HEK293 (cell line): ENCODE data around the gene ITGB6.

Experiments
- CTCF ChIP-seq: fragments of 450-650 bp; formaldehyde crosslinking; IDR thresholded peaks from 2 replicates; pipeline ENCODE4 v1.5.1; 2016; ENCODE audit warnings: missing biosample characterization, missing genetic modification characterization
- REST ChIP-seq: fragments of 450-650 bp; formaldehyde crosslinking; IDR thresholded peaks from 2 replicates; pipeline ENCODE4 v1.5.1; 2016; ENCODE audit warnings: missing biosample characterization, missing genetic modification characterization
- ZBTB1 ChIP-seq: fragments of 450-650 bp; formaldehyde crosslinking; IDR thresholded peaks from 2 replicates; pipeline ENCODE4 v1.5.1; 2016; ENCODE audit warnings: missing biosample characterization, missing genetic modification characterization
- ZNF221 ChIP-seq: fragments of 450-650 bp; formaldehyde crosslinking; IDR thresholded peaks from 2 replicates; pipeline ENCODE4 v1.5.1; 2017; ENCODE audit warnings: missing biosample characterization, missing genetic modification characterization, borderline replicate concordance
- ZNF274 ChIP-seq, 2 experiments: fragments of 200-500 bp in 1 of 2; fragments of 450-650 bp in 1 of 2; sonication (Bioruptor generic) in 1 of 2; formaldehyde crosslinking in 1 of 2; IDR thresholded peaks; 2 replicates each; pipeline versions ENCODE4 v1.5.1 to v1.6.1; 2014 to 2016; ENCODE audit warnings: borderline replicate concordance in 1 of 2, inconsistent platforms in 1 of 2, low read length in 1 of 2, missing biosample characterization in 1 of 2, missing genetic modification characterization in 1 of 2
- ZNF311 ChIP-seq: fragments of 450-650 bp; formaldehyde crosslinking; IDR thresholded peaks from 2 replicates; pipeline ENCODE4 v1.5.1; 2017; ENCODE audit warnings: missing biosample characterization, missing genetic modification characterization, borderline replicate concordance
- ZSCAN18 ChIP-seq: fragments of 450-650 bp; formaldehyde crosslinking; IDR thresholded peaks from 2 replicates; pipeline ENCODE4 v1.5.1; 2016; ENCODE audit warnings: missing biosample characterization, missing genetic modification characterization

- TF ChIP-seq REST (tag by site-specific recombination): no peak
- no peak for TF ChIP-seq ZSCAN18
- TF ChIP-seq ZNF274 (IDR thresholded peaks at IDR 0.05; ENCODE audit: low read length): no peak
- no peak for TF ChIP-seq ZNF274 (tag by site-specific recombination; IDR thresholded peaks at IDR 0.05; ENCODE audit: borderline replicate concordance)
- no peak for TF ChIP-seq CTCF (tag by site-specific recombination)
- TF ChIP-seq ZBTB1 (tag by site-specific recombination): no peak
- no peak for TF ChIP-seq ZNF311 (tag by site-specific recombination)
- TF ChIP-seq ZNF221 (tag by site-specific recombination): no peak
These were observed 75.5 kb downstream of the ITGB6 start for GRCh38 chr2:160124571-160124970.
